Panc1 (cell line): Measurements from ENCODE around the gene CRLF1.

ENCODE experiments used
- CTCF ChIP-seq: fragments of 450-650 bp; IDR thresholded peaks from 2 replicates; pipeline ENCODE4 v1.5.1; 2017; ENCODE audit warnings: mild to moderate bottlenecking
- POLR2AphosphoS5 ChIP-seq: IDR thresholded peaks from 2 replicates; pipeline ENCODE4 v1.6.1; 2012; ENCODE audit warnings: mild to moderate bottlenecking, low read depth, low read length, moderate library complexity
- SIN3A ChIP-seq: IDR thresholded peaks from 2 replicates; pipeline ENCODE4 v1.6.1; 2012; ENCODE audit warnings: low read depth, mild to moderate bottlenecking, low read length, moderate library complexity, borderline replicate concordance; ENCODE audit not compliant: insufficient read depth
- TCF7L2 ChIP-seq: IDR thresholded peaks from 2 replicates; pipeline ENCODE4 v1.6.1; 2011; ENCODE audit warnings: mild to moderate bottlenecking, low read depth, low read length, inconsistent platforms
- TF ChIP-seq, protein P1 (sequence below), 2 experiments: IDR thresholded peaks; 2 replicates each; pipeline ENCODE4 v1.6.1; 2011 to 2012; ENCODE audit warnings: low read depth in 2 of 2, control low read depth in 1 of 2, low read length in 1 of 2, mild to moderate bottlenecking in 1 of 2, moderate library complexity in 1 of 2; ENCODE audit not compliant: insufficient read depth in 1 of 2

GRCh38 chr19:18595475-18595874, 11.1 kb downstream of the CRLF1 start:
- TF ChIP-seq CTCF: no peak
- TF ChIP-seq POLR2AphosphoS5: no peak
- TF ChIP-seq TCF7L2: no peak
- TF ChIP-seq SIN3A: no peak
- TF ChIP-seq, protein P1, sequence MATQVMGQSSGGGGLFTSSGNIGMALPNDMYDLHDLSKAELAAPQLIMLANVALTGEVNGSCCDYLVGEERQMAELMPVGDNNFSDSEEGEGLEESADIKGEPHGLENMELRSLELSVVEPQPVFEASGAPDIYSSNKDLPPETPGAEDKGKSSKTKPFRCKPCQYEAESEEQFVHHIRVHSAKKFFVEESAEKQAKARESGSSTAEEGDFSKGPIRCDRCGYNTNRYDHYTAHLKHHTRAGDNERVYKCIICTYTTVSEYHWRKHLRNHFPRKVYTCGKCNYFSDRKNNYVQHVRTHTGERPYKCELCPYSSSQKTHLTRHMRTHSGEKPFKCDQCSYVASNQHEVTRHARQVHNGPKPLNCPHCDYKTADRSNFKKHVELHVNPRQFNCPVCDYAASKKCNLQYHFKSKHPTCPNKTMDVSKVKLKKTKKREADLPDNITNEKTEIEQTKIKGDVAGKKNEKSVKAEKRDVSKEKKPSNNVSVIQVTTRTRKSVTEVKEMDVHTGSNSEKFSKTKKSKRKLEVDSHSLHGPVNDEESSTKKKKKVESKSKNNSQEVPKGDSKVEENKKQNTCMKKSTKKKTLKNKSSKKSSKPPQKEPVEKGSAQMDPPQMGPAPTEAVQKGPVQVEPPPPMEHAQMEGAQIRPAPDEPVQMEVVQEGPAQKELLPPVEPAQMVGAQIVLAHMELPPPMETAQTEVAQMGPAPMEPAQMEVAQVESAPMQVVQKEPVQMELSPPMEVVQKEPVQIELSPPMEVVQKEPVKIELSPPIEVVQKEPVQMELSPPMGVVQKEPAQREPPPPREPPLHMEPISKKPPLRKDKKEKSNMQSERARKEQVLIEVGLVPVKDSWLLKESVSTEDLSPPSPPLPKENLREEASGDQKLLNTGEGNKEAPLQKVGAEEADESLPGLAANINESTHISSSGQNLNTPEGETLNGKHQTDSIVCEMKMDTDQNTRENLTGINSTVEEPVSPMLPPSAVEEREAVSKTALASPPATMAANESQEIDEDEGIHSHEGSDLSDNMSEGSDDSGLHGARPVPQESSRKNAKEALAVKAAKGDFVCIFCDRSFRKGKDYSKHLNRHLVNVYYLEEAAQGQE (IDR thresholded peaks at IDR 0.05; ENCODE audit: insufficient read depth in 1 of 2, low read depth in 2 of 2, low read length in 1 of 2): no peak
